NCI-H524 (cell line): ENCODE results near the gene GNS.

Experiments used
- DNase-seq, 2 experiments: peaks; one replicate each; lab custom pipeline; 2025; lab: John Stamatoyannopoulos, UW

Gene GNS

GRCh38 chr12:64674367-64674922 lies 84.8 kb downstream of the GNS start:
- no peak for DNase-seq

- peak; percentile 13 to 49 for DNase-seq
Measured at GRCh38 chr12:64673490-64674169, 85.6 kb downstream of the GNS start.

- DNase-seq, result peak; percentile 28 to 54
Measured at GRCh38 chr12:64672925-64673409, 86.2 kb downstream of the GNS start.

GRCh38 chr12:64671681-64672080 lies 87.5 kb downstream of the GNS start:
- no peak for DNase-seq

- DNase-seq, result no peak
Measured at GRCh38 chr12:64670919-64671639, 88.1 kb downstream of the GNS start.

- DNase-seq, result no peak
Measured at GRCh38 chr12:64670019-64670418, 89.2 kb downstream of the GNS start.

- DNase-seq, result no peak
Measured at GRCh38 chr12:64669270-64669842, 89.8 kb downstream of the GNS start.

GRCh38 chr12:64667793-64668192 lies 91.4 kb downstream of the GNS start:
- no peak for DNase-seq

GRCh38 chr12:64666054-64666914 lies 92.9 kb downstream of the GNS start:
- DNase-seq, result no peak

- no peak for DNase-seq
Measured at GRCh38 chr12:64665514-64665913, 93.7 kb downstream of the GNS start.
